GM19099 (cell line): ENCODE measurements around the gene LRRC52.

Experiments used
- POLR2A ChIP-seq: IDR thresholded peaks from 3 replicates; pipeline ENCODE4 v1.6.1; 2011; ENCODE audit warnings: low read depth; ENCODE audit not compliant: insufficient read length; ENCODE audit errors: extremely low read depth

Gene LRRC52

GRCh38 chr1:165562571-165562970, 18.8 kb downstream of the LRRC52 start:
- no peak for TF ChIP-seq POLR2A

GRCh38 chr1:165563551-165563950, 19.8 kb downstream of the LRRC52 start:
- TF ChIP-seq POLR2A: no peak

- no peak for TF ChIP-seq POLR2A
Measured at GRCh38 chr1:165564561-165564960, 20.8 kb downstream of the LRRC52 start.

- no peak for TF ChIP-seq POLR2A
Measured at GRCh38 chr1:165565751-165566490, 22.1 kb downstream of the LRRC52 start.

- TF ChIP-seq POLR2A: no peak
Measured at GRCh38 chr1:165570078-165570477, 26.3 kb downstream of the LRRC52 start.

GRCh38 chr1:165573787-165574186, 30.0 kb downstream of the LRRC52 start:
- no peak for TF ChIP-seq POLR2A

GRCh38 chr1:165574295-165574694, 30.5 kb downstream of the LRRC52 start:
- TF ChIP-seq POLR2A: no peak

- no peak for TF ChIP-seq POLR2A
Measured at GRCh38 chr1:165575468-165576099, 31.8 kb downstream of the LRRC52 start.

- no peak for TF ChIP-seq POLR2A
Measured at GRCh38 chr1:165576536-165576935, 32.7 kb downstream of the LRRC52 start.

- no peak for TF ChIP-seq POLR2A
Measured at GRCh38 chr1:165577707-165578106, 33.9 kb downstream of the LRRC52 start.

- no peak for TF ChIP-seq POLR2A
Measured at GRCh38 chr1:165580931-165581871, 37.4 kb downstream of the LRRC52 start.

- TF ChIP-seq POLR2A: no peak
Measured at GRCh38 chr1:165581926-165582325, 38.1 kb downstream of the LRRC52 start.

GRCh38 chr1:165586398-165586797, 42.6 kb downstream of the LRRC52 start:
- TF ChIP-seq POLR2A: no peak

- no peak for TF ChIP-seq POLR2A
Measured at GRCh38 chr1:165592945-165593823, 49.4 kb downstream of the LRRC52 start.

- no peak for TF ChIP-seq POLR2A
Measured at GRCh38 chr1:165595246-165595938, 51.6 kb downstream of the LRRC52 start.
